ENCODE results near the gene PEX16.

Gene PEX16

GRCh38 chr11:45917623-45918330 is at the start of gene PEX16:
Gene PEX16, minus strand, starts transcription at chr11:45917877. Its CDS starts 66 bp downstream, at chr11:45917811.
- DNase-seq (ENCODE audit: low read depth), result peak; percentile 90

GRCh38 chr11:45964911-45965389 is 47.3 kb upstream of the PEX16 start:
- peak; percentile 22 for DNase-seq (ENCODE audit: low read depth)

GRCh38 chr11:45961751-45962240 is 44.1 kb upstream of the PEX16 start:
- no peak for DNase-seq (ENCODE audit: low read depth)

- DNase-seq (ENCODE audit: low read depth), result no peak
These were observed 42.9 kb upstream of the PEX16 start for GRCh38 chr11:45960387-45961095.

- DNase-seq (ENCODE audit: low read depth), result no peak
These were observed 42.2 kb upstream of the PEX16 start for GRCh38 chr11:45959851-45960250.

GRCh38 chr11:45949992-45950407 is 32.3 kb upstream of the PEX16 start:
- no peak for DNase-seq (ENCODE audit: low read depth)

- no peak for DNase-seq (ENCODE audit: low read depth)
These were observed 30.7 kb upstream of the PEX16 start for GRCh38 chr11:45948356-45948755.

GRCh38 chr11:45947885-45948284 is 30.2 kb upstream of the PEX16 start:
- DNase-seq (ENCODE audit: low read depth), result no peak

GRCh38 chr11:45945397-45945999 is 27.8 kb upstream of the PEX16 start:
- DNase-seq (ENCODE audit: low read depth), result no peak

- DNase-seq (ENCODE audit: low read depth), result no peak
These were observed 24.7 kb upstream of the PEX16 start for GRCh38 chr11:45942381-45942780.

GRCh38 chr11:45941285-45941684 is 23.6 kb upstream of the PEX16 start:
- no peak for DNase-seq (ENCODE audit: low read depth)

- DNase-seq (ENCODE audit: low read depth), result no peak
These were observed 22.2 kb upstream of the PEX16 start for GRCh38 chr11:45939836-45940235.

- DNase-seq (ENCODE audit: low read depth), result no peak
These were observed 20.2 kb upstream of the PEX16 start for GRCh38 chr11:45937916-45938315.

- DNase-seq (ENCODE audit: low read depth), result no peak
These were observed 18.9 kb upstream of the PEX16 start for GRCh38 chr11:45936511-45937054.

GRCh38 chr11:45935349-45936064 is 17.8 kb upstream of the PEX16 start:
- DNase-seq (ENCODE audit: low read depth), result no peak

- DNase-seq (ENCODE audit: low read depth), result no peak
These were observed 17.1 kb upstream of the PEX16 start for GRCh38 chr11:45934580-45935318.

GRCh38 chr11:45933846-45934579 is 16.3 kb upstream of the PEX16 start:
- DNase-seq (ENCODE audit: low read depth), result no peak

GRCh38 chr11:45933131-45933831 is 15.6 kb upstream of the PEX16 start:
- no peak for DNase-seq (ENCODE audit: low read depth)

GRCh38 chr11:45932217-45932616 is 14.5 kb upstream of the PEX16 start:
- no peak for DNase-seq (ENCODE audit: low read depth)

GRCh38 chr11:45931739-45932138 is 14.1 kb upstream of the PEX16 start:
- DNase-seq (ENCODE audit: low read depth), result no peak

Data from stimulated activated CD8-positive, alpha-beta memory T cell treated with anti-CD3 and anti-CD28 coated beads, Interleukin-4, amount 100 ng/mL, for 24 hours (primary cell).